Activated CD4-positive, alpha-beta T cell treated with anti-CD3 and anti-CD28 coated beads for 24 hours (primary cell): ENCODE data around the gene PHF24.
"Not testable (repeated sequence)": the region's sequence is repeated elsewhere in the genome, so short reads cannot be mapped to it uniquely, and the experiment has no call there.

Source experiments
- DNase-seq, 2 donors: peaks; one replicate each; pipeline ENCODE4 v3.0.0-alpha.2; 2020; ENCODE audit warnings: low read depth in 2 of 2

PHF24 gene

DNA sequence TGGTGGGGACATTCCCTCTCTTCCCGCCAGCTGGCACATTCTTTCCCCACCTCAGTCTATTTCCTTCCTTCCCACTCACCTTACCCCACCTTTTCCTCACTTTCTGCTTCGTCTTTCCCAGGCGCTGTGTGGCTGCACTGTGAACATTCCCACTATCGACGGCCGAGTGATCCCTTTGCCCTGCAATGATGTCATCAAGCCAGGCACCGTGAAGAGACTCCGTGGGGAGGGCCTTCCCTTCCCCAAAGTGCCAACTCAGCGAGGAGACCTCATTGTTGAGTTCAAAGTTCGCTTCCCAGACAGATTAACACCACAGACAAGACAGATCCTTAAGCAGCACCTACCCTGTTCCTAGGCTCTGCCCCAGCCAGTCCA lies 38.8 kb downstream of the PHF24 start:
- DNase-seq, result no peak

DNA sequence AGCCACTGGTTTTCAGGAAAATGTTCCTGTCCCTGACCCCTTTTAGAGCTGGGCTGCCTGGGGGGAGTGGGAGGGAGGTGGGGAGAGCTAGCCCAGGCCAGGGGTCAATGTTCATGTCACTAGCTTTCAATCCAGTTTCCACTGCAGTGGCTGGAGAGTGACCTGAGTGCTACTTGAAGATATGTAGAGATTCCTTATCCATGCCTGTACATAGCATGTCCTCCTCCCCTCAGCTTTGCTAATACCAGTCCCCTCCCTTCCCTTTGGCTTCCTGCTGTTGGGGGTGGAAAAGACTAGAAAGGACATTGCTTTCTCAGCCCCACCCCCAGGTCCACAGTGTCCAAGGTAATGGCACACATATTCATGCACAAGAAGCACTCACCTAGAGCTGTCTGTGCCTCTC lies 39.3 kb downstream of the PHF24 start:
- DNase-seq, result no peak

DNA sequence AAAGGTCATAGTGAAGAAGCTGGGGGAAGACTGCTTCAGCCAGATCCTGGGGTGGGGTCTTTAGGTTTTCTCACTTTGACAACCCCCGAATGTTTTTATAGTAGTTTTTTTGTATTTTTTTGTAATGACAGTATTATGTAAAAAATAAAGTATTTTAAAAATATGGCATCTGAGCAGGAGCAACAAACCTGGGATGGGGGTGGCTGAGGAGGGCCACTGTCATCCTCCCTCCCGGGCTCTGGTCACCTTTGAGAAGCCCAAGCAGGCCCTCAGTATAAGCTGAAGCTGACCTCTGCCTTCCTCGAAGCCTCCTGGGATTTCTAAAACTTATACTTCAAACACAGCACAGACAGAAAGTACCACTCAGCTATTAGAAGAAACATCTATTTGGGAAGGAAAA lies 40.2 kb downstream of the PHF24 start:
- DNase-seq, result no peak

DNA sequence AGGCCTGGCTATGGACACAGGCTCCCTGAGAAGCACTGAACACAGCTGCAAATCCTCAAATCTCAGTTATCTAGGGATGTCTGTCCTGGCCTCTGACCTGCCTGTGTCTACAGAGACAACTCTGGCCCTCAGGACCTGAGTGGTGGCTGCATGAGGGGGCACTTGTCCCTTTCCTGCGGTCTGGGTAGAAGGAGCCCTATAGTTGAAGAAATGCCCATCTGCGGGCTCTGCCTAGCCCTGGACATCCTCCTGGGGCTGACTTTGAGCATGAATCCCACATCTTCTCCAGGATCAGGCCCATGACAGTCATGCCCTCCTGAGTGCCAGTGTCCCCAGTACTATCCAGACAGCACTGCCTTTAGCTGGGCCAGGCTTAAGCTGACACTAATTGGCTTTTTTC lies 41.5 kb downstream of the PHF24 start:
- DNase-seq, result no peak

DNA sequence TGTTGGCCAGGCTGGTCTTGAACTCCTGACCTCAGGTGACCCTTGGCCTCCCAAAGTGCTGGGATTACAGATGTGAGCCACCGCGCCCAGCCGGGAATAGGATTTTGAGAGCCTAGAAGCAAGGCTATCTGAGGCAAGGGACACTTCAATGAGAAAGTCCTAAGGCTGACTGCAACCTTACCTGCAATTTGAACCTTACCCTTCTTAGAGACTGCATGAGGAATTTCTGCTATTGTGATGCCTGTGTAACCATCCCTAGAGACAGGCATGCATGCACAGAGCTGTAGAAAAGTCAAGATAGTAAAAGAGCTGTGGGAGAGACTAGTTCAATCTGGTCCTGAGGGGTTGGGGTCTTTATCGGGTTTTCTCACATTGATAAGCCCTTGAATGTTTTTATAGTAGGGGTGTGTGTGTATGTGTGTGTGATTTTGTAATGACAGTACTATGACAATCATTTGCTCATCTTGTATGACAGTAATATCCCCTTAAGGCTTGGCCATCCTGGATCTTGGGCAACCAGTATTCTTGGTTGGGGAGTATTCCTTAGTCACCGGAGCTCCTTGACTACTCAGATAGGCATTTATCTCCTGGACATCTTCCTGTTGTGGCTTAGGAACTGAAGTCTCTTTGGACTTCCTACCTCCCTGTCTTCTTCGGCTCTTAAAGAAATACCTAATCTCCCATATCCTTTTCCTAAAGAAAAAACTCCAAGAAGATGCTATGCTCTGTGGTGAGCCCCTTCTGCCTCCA lies 42.6 kb downstream of the PHF24 start:
- DNase-seq, result no peak

DNA sequence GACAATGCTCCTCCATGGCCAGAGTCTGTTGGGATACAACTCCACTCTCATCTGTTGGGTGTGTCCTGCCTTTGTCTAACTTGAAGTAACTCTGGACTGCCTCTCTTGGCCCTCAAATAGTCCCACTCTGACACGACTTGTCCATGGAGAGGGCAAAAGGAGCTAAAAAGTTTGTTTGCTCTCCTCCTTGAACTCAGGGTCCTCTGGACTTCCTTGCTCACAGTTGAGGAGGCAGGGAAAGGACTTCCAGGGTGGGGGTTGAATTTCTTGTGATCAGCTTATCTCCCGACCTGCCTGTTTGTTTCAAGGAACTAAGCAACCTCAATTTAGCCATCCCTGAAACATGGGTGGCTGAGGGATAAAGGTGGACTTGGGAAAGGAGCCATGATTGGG lies 43.2 kb downstream of the PHF24 start:
- no peak for DNase-seq

DNA sequence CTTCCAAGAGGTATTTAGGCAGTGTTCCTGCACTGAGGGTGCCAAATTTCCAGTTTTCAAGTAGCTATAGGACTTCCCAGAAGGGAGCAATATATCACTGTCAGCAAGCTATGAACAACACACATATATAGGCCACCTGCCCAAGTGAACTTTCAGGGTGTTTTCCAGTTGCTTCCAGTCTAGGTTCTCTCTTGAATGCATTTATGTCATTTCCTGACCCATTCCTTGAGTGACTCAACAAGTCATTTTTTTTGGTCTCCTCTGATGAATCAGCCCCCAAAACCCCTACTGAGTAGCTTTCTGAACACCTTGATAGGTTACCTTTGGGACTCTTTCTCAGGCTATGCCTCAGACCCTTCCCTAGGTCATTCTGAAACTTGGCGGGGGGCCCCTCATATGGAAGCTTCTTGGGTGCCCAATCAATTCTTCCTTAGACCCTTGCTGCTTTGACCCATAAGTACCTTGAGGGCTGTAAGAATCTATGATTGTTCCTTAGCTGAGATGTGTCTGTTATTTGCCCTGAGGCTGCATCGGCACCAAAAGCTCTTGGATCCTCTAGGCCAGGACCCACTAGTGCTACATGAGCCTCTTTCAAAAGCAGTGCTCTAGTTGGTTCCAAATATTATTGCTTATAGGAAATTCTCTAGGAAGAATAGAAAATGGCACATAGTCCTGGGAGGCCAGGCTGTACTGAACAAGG lies 43.9 kb downstream of the PHF24 start:
- DNase-seq, result no peak

DNA sequence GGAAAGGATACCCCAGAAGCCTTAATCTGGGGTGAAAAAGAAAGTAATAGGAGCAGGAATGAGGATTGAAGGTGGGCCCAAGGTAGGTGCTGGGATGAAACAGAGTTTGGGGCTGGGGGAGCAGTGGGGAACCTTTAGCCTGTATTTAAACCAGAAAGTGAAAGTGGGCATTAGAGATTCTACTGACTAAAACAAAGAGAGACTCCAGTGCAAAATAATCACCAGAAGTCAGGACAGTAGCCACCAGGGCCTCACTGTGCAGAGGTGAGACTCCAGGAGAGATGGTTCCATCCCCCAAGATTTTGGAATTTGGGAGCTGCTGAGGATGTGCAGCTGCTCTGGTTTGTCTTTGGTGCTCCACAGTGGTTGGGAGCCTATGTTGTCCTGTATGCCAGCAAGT lies 44.5 kb downstream of the PHF24 start:
- DNase-seq, result no peak

DNA sequence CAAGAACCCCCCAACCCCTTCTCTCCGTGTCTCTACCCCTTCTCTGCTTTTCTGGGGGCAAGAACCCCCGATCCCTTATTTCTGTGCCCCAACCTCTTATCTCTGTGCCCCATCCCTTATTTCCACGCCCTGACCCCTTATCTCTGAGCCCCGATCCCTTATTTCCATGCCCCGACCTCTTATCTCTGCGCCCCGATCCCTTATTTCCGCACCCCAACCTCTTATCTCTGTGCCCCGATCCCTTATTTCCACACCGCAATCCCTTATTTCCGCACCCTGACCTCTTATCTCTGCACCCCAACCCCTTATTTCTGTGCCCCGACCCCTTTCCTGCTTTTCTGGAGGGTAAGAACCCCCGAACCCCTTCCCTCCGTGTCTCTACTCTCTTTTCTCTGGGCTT lies 46.2 kb downstream of the PHF24 start:
- DNase-seq, result not testable (repeated sequence)

DNA sequence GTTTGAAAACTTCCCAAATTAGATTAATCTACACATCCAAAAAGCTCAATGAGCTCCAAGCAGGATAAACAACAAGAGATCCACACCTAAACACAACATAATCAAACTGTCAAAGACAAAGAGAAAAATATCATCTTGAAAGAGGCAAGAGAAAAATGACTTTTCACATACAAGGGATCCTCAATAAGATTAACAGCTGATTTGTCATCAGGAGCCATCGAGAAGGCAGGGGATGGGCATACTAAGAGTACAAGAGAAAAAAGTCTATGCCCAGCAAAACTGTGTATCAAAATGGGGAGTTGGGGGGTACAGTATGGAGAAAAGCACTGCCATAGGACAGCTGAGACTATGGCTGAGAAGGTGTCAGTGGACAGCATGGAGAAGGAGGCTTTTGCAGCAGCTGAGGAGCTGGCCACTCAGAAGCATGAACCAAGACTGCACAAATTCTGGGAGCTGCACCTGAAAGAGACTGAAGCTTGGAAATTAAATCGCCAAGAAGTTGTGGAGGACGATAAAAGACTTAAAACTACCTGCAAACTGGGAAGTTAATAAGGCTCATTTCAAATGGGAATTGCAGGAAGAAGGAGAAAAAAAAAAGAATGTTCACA lies 52.4 kb downstream of the PHF24 start:
- DNase-seq, result no peak

DNA sequence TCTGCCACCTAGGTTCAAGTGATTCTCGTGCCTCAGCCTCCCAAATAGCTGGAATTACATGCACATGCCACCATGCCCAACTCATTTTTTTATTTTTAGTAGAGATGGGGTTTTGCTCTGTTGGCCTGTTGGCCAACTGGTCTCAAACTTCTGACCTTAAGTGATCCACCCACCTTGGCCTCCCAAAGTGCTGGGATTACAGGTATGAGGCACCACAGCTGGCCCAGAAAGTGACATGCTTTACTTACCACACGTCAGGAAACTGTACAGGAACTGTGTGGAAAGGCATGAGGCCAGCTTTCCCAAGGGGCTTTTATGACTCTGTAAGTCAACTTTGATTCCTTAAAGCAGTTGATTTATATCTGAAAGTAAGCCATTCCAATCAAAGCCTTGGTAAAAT lies 56.4 kb downstream of the PHF24 start:
- no peak for DNase-seq

DNA sequence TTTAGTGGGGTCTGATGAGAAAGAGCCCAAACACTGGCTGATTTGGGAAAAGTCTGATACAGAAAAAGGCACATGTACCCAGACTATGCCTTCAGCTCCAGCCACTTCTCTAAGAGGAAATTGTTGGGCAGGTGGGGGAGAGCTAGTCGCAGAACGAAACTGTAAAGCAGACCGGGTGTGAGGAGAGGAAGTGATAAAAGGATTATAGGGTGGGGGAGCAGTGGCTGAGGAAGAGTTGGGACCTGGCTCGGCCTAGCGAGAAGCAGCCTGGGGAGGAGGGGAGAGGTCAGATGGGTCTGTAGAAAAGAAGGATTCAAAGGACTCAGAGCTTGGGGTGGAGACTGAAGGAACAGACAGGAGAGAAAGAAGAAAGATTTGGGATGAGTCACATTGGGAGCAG lies 65.4 kb downstream of the PHF24 start:
- not testable (repeated sequence) for DNase-seq

DNA sequence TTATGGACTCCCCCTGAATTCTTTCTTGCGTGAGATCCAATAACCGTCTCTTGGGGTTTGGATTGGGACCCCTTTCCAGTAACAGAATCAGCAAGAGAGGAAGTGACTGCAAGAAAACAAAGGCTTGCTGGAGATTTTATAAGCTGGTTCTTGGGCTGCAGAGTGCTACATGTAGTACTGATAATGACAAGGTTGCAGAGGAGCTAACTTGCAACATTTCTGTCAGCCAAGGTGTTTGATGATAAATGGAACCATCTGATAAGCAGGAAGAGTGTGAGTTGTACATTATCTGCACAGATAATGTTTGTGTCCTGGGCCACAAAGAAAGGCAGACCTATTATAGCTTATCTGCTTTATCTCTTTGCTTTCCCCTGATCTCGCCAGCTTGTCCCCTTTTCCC lies 68.6 kb downstream of the PHF24 start:
- no peak for DNase-seq

DNA sequence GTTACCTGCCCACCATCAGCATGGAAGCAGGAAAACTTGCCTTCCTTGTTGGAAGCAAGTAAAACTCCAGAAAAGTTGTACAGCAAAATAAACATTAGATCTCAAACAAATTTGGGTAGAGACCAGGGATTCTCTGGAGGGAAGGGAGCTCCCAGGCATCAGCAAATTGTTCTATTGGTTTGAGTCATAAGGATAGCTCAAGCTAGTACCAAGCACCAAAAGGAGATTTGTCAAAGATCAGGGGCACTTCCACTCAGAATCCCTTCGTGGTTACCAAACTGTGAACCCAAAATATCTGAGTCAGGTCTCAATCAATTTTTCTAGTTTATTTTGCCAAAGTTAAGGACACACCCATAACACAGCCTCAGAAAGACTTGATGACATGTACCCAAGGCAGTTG lies 69.3 kb downstream of the PHF24 start:
- no peak for DNase-seq

DNA sequence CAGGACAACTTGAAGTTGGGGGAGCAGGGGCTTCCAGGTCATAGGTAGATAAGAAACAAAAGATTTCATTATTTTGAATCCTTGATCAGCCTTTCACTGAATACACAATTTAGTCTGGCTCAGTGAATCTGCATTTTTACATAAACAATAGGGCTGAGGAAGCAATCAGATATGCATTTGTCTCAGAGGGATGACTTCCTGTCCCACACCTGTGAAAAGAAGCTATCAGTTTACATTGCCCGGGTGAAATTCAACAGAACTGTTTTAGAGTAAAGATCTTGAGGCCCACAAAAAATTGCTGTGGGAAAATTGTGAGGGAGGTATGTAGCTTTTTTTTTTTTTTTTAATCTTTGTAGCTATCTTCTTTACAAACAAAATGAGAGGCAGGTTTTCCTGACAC lies 69.8 kb downstream of the PHF24 start:
- DNase-seq, result no peak

DNA sequence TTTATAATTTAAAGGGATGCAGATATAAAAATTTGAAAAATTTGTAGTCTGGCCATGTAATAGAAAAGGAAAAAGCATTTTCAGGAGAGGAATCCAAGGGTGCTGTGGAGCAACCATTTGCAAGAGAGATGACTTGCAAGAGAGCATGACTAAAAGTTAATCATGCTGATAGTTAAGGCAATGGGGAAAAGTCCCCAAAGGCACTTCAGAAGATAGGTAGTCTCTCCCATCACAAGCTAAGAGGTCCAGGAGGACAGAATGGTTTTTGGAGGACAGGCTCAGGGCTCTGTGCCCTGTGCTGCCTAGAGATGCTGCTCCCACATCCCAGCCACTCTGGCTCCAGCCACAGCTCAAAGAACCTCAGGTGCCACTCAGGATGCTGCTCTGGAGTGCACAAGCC lies 70.3 kb downstream of the PHF24 start:
- no peak for DNase-seq

DNA sequence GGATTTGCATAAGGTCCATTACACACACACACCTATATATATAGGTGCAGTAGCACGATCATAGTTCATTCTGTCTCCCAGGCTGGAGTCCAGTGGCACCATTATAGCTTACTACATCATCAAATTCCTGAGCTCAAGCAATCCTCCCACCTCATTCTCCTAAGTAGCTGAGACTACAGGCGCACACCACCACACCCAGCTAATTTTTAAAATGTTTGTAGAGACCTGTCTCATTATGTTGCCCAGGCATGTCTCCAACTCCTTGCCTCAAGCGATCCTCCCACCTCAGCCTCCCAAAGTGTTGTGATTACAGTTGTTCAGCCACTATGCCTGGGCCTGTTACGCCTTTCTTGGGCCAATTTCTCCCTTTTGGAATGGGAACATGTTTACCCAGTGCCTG lies 71.2 kb downstream of the PHF24 start:
- DNase-seq, result no peak

DNA sequence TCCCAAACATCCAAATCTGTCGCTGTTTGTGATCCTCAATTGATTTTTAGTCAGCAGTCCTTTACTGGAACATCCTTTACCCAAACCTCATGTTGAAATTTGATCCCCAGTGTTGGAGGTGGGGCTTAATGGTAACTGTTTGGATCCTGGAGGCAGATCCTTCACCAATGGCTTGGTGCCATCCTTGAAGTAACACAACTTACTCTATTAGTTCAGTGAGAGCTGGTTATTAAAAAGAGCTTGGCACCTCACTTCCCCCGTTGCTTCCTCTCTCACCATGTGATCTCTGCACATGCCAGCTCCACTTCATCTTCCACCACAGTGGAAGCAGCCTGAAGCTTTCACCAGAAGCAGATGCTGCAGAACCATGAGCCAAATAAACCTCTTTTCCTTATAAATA lies 71.8 kb downstream of the PHF24 start:
- DNase-seq, result no peak
